Left ventricle myocardium inferior (tissue), 1 donor: ENCODE measurements around the gene KCNJ6. TPM values are rescaled to one million over a fixed set of nuclear protein-coding genes. Genes with fewer than 3 reads are reported as not detected.
A peak's percentile ranks its signal among the peaks of the same experiment; 100 is the strongest.

Experiments
- DNase-seq: peaks from one replicate; pipeline ENCODE4 v3.0.0-alpha.2; 2020
- H3K27ac ChIP-seq: fragments of 200-600 bp; replicated peaks from 2 replicates; pipeline ENCODE4 v1.8.0; 2021
- H3K27me3 ChIP-seq: fragments of 200-600 bp; 2 replicates; pipeline ENCODE4 v1.8.0; 2021; ENCODE audit warnings: low read depth
- H3K36me3 ChIP-seq: fragments of 200-600 bp; 2 replicates; pipeline ENCODE4 v1.8.0; 2021
- H3K4me1 ChIP-seq: fragments of 200-600 bp; 2 replicates; pipeline ENCODE4 v1.8.0; 2021
- H3K4me3 ChIP-seq: fragments of 200-600 bp; 2 replicates; pipeline ENCODE4 v1.8.0; 2021; ENCODE audit warnings: mild to moderate bottlenecking, moderate library complexity
- H3K9me3 ChIP-seq: fragments of 200-600 bp; replicated peaks from 2 replicates; pipeline ENCODE4 v1.8.0; 2021
- CTCF ChIP-seq: fragments of 200-600 bp; IDR thresholded peaks from 2 replicates; pipeline ENCODE4 v1.8.0; 2021; ENCODE audit warnings: antibody characterized with exemption, mild to moderate bottlenecking, borderline replicate concordance
- intact Hi-C: fragments of 100-400 bp; cut with micrococcal nuclease; formaldehyde crosslinking; loops from one replicate; pipeline ENCODE4 v1.11.0; 2022
- total RNA-seq: library from RNA; stranded (reverse); fragmentation: NEBNext Ultra II Directional; extraction: Animal tissue kit (Norgen Biotek cat#: 25700); gene quantifications from one replicate; pipeline ENCODE4 v1.2.1, GENCODE V29; 2021
- donor health status: DM: no; HTN: yes; CAD: no; lungs with severe emphysema.

KCNJ6 gene
- total RNA-seq, 1 donor from 2014 or later: not detected

DNA sequence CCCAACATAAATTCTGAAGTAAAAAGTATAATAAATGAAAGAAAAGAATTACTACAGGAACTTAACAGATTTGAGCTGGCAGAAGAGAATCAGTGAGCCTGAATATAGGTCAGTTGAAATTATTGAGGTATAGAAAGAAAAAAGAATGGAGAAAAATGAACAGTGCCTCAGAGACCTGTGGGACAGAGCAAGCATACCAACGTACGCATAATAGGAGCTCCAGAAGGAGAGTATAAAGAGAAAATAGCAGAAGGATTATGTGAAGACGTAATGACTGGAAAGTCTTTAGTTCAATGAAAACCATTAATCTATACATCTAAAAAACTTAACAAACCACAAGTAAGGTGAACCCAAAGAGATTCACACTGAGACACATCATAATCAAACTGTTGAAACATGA lies 287.9 kb downstream of the KCNJ6 start:
- DNase-seq: no peak
- intact Hi-C loops: no loop called here
- no peak for TF ChIP-seq CTCF

GRCh38 chr21:37627561-37627960 lies 288.7 kb downstream of the KCNJ6 start:
- H3K9me3 ChIP-seq: no peaks in the 10 kb centered on the region
- peaks cover 26% of the 10 kb centered on the region for H3K4me1 ChIP-seq
- intact Hi-C loops: no loop called here
- no peaks in the 10 kb centered on the region for H3K27me3 ChIP-seq
- no peak for DNase-seq
- TF ChIP-seq CTCF: no peak
- no peaks in the 10 kb centered on the region for H3K36me3 ChIP-seq
- no peak overlapping the region for H3K27ac ChIP-seq
- no peak overlapping the region for H3K4me3 ChIP-seq

More for the DNA sequence above, 287.9 kb downstream of the KCNJ6 start:
- no peaks in the 10 kb centered on the region for H3K36me3 ChIP-seq
- H3K27ac ChIP-seq: no peak overlapping the region
- no peaks in the 10 kb centered on the region for H3K27me3 ChIP-seq
- peaks cover 18% of the 10 kb centered on the region for H3K4me1 ChIP-seq
- no peak overlapping the region for H3K4me3 ChIP-seq
- H3K9me3 ChIP-seq: no peaks in the 10 kb centered on the region

DNA sequence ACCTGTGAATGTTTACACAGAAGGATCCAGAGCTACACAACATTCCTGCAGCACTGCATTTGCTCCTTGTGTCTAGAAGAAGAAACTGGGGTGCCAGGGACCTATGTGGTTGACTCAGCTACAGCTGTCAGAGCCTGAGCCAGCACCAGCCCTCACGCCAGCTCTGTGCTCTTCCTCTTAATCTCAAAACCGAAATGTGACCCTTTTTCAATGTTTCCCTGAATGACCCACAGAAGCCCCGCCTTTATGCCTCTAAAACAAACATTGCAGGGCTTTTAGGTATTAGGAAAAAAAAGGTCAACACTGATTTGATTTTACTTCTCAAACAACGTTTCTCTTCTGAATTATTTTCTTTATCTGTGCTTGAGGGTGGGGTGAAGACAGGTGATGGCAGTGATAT lies 289.2 kb downstream of the KCNJ6 start:
- intact Hi-C loops: no loop called here
- no peaks in the 10 kb centered on the region for H3K36me3 ChIP-seq
- no peak overlapping the region for H3K27ac ChIP-seq
- TF ChIP-seq CTCF: no peak
- no peak for DNase-seq
- peaks cover 29% of the 10 kb centered on the region for H3K4me1 ChIP-seq
- H3K9me3 ChIP-seq: no peaks in the 10 kb centered on the region
- no peaks in the 10 kb centered on the region for H3K27me3 ChIP-seq
- no peak overlapping the region for H3K4me3 ChIP-seq

DNA sequence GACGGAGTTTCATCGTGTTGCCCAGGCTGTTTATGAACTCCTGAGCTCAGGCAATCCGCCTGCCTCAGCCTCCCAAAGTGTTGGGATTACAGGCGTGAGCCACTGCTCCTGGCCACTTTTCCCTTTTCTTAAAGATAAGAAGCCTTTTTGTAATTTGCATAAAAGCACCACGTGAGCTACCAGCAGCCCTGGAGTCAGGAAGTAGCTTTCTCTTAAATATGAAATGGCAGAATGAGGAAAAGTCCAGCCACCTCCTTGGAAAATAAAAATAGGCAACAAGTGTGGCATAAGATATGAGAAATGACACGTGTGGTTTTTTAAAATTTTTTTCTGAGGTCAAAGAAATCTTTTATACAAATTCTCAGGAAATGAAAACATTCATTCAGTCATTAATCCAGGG lies 289.9 kb downstream of the KCNJ6 start:
- TF ChIP-seq CTCF: no peak

DNA sequence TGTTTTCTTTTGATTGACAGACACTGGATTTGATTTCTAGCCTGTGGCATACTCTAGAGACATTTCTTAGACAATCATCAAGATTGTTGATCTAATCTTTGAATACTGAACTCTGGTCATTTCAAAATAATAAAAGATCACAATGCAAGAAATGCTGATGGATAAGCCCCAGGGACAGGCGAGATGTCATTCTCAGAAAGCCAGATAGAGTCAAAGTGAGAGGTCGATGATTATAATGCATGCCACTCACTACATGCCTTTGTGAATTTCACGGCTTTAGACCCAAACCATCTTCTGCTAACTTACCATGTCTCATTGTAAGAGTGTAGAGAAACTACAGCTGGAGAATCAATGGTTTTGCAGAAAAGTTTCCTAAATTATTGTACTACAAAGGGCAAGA lies 292.6 kb downstream of the KCNJ6 start:
- Histone ChIP-seq H3K27ac (peak overlapping the region; percentile 43), H3K27me3 (no peaks in the 10 kb centered on the region), H3K4me3 (no peak overlapping the region), H3K9me3 (no peaks in the 10 kb centered on the region), H3K4me1 (peaks cover 32% of the 10 kb centered on the region), H3K36me3 (no peaks in the 10 kb centered on the region)
- intact Hi-C loops: no loop called here
- DNase-seq: no peak
- TF ChIP-seq CTCF: no peak

More for the DNA sequence above, 289.9 kb downstream of the KCNJ6 start:
- Histone ChIP-seq H3K36me3 (no peaks in the 10 kb centered on the region), H3K4me1 (peaks cover 21% of the 10 kb centered on the region), H3K9me3 (no peaks in the 10 kb centered on the region), H3K27me3 (no peaks in the 10 kb centered on the region), H3K27ac (no peak overlapping the region), H3K4me3 (no peak overlapping the region)
- intact Hi-C loops: no loop called here
- no peak for DNase-seq

- Histone ChIP-seq H3K4me3 (no peak overlapping the region), H3K36me3 (no peaks in the 10 kb centered on the region), H3K27ac (peak overlapping the region; percentile 43), H3K4me1 (peaks cover 32% of the 10 kb centered on the region), H3K27me3 (no peaks in the 10 kb centered on the region), H3K9me3 (no peaks in the 10 kb centered on the region)
- no peak for DNase-seq
- intact Hi-C loops: no loop called here
- no peak for TF ChIP-seq CTCF
Observed at GRCh38 chr21:37623183-37623582, 293.1 kb downstream of the KCNJ6 start.
